Central memory CD4-positive, alpha-beta T cell (primary cell): ENCODE measurements around the gene TSPO2.
A peak's percentile ranks its signal among the peaks of the same experiment; 100 is the strongest.

Source experiments
- DNase-seq: peaks from one replicate; pipeline ENCODE4 v3.0.0; 2022

The TSPO2 gene

DNA sequence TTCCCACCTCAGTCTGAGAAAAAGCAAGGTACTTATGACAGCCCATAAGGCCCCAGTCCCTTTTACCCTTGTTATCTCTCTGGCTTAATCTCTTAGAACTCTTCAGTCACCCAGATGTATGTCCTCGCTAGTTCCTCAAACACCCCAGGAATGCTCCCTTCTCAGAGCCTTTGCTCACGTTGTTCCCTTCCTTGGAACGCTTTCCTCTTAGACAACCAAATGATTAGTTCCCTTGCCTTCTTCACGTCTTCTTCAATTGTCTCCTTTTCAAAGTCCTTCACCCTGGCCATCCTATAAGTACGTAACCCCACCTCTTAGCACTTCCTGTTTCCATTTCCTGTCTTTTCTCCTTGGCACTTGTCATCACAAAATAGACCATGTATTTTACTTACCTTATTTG lies 9.6 kb downstream of the TSPO2 start:
- DNase-seq, result no peak

DNA sequence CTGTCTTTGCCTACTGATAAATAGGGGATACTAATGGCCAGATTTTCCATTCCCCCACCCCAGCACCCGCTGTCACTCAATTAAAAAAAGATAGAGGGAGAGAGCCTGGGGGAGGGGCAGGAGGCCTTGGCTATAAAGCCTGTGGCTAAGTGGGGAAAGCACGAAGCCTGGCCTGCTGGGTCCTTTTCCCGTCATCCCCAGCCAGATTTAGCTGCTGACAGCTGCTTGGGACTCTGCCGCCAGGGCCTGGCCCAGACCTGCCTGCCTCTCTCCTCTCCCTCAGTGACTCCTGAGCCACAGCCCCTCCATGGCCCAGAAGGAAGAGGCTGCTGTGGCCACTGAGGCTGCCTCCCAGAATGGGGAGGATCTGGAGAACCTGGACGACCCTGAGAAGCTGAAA lies 10.8 kb downstream of the TSPO2 start, which contains the start of gene APOBEC2:
TSS of gene APOBEC2 (plus strand) at position 162 of the 400 bp plus-strand sequence. CDS start at position 308, 146 bp downstream.
- no peak for DNase-seq

DNA sequence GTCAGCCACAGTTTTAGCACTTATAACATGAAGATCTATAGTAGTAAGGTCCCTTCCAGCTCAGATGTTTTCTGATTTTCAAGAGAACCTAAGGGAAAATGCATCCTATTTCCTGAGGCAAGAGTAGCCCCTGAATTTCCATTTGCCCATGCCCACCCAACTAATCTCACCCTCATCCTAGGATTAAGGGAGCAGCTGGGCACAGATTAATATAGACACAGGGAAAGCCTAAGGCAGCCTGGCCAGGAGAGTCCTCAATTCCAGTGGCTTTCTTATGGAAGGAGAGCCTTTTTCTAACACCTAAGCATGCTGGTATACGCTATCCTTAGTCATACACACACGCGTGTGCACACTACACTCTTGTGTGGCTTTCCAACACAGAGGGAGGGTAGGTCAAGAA lies 12.2 kb downstream of the TSPO2 start:
- no peak for DNase-seq

DNA sequence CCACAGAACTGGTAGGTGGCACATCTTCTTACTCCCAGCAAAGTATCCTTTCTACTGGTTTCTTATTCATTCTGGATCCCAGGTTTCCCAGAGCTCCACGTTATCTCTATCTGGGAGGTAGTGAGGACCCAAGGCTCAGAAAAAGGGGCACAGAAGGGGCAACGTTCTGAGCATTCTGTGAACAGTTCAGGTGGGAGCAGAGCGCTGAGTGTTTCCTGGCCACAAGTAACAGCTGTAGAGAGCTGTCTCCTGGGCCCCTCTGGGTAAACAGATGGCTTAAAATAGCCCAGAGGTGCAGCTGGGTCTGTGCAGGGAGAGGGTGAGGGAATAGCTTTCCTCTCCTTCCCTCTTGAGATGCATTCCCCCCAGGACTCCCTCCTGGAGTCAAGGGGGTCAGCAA lies 12.9 kb downstream of the TSPO2 start:
- no peak for DNase-seq

DNA sequence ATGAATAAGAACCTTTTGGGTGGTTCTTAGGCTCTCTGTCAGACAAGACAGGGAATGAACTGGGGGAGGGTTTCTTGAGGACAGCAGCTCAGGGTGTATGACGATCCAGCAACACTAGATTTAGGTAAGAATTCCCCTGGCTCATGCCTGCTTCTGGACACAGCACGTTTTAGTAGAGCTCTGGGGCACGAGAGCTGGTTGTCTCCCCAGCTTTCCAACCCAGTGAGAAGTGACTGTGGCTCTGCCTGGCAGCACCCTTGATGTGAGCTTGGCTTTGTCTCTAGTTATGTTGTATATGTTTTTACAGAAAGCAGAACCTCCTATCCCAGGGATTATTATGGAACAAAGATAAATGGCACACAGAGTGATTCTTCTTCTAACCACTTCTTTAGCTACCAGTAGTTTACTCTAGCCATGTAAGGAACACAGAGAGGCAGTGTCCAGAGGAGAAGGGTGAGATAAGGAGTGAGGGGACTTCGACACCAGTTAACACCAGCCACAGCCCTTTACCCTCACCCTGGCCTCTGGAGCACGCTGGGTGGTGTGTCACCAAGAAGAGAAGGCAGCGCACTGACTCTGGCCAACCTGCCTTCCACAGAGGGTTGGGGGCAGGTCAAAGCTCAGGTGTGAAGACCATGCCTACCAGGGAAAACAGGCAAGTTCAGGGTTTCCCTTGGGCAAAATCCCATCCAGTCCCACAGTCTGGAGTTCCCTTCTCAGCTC lies 14.7 kb downstream of the TSPO2 start:
- no peak for DNase-seq

DNA sequence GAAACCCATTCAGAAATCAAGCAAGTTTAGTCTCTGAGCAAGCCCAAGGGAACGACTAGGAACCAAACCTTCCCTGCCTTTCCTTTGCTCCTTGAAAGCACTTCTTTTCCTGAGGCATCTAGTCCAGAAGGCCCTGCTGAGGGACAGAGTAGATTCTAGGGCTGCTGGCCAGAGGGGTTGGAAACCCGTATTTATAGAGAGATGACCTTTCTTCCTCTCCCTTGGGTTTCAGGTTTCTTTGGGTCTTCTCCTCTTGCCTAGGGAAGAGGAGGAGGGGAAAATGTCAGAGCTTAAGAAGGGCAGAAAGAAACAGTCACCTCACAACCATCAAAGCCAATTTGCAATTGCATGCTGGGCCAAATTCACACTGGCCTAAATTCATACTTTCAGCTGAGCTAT lies 16.5 kb downstream of the TSPO2 start:
- DNase-seq, result no peak

DNA sequence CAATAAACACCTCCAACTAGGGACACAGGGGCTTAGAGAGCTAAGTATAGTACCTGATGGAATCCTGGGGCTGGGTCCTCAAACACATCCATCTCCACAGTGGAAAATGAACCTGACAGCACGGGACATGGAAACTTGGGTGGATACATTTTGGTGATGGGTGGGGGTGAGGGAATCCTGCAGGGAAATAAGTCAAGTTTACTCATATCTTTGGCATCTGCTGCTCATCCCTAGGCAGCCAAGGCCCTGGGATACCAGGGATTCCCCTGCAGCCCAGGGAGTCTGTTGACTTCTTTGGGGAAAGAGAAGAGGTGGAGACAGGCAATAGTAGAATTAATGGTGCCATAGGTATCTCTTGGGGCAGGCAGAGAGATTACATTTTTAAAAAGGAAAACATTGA lies 17.3 kb downstream of the TSPO2 start:
- no peak for DNase-seq

DNA sequence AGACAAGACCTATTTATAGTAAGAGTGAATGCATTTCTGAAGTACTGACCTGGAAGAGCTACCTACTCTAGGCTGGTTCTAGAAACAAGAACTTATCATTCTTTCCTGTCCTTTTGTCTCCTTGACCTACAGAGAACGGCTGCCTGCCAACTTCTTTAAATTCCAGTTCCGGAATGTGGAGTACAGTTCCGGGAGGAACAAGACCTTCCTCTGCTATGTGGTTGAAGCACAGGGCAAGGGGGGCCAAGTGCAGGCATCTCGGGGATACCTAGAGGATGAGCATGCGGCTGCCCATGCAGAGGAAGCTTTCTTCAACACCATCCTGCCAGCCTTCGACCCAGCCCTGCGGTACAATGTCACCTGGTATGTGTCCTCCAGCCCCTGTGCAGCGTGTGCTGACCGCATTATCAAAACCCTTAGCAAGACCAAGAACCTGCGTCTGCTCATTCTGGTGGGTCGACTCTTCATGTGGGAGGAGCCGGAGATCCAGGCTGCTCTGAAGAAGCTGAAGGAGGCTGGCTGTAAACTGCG lies 19.0 kb downstream of the TSPO2 start:
- no peak for DNase-seq

DNA sequence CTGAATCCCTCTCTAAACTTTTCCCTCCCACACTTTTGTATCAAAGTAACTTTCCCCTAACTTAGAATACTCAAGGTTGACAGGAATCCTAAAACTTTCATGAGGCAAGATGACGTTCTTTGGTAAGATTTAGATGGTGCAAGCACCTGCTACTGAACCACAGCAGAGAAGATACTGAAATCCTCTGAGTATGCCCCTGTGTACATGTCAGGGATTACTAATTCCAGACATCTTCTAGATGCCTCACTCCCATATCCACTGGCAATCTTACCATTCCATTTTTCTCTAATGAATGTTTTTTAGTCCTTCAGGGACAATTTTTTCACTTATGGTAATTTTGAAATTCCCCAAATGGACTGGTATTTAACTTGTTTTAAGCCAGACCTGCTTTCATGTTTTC lies 19.8 kb downstream of the TSPO2 start:
- no peak for DNase-seq

DNA sequence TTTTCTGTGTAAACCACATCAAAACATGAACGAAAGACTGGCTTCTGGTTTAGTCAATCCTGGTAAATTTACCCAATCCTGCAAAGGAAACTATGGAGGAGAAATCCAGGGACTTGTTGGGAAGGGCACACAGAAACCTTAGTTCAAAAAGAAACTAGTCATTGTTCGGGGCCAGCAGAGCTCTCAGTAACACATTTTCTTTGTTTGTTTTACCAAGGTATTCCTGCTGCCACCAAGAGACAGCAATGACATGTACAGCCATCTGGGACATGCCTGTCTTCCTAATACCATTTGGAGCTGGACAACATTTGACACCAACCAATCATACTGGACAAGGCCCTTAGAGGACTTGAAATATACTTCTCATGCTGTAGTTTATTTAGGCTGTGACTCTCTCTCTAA lies 21.6 kb downstream of the TSPO2 start:
- DNase-seq, result no peak

DNA sequence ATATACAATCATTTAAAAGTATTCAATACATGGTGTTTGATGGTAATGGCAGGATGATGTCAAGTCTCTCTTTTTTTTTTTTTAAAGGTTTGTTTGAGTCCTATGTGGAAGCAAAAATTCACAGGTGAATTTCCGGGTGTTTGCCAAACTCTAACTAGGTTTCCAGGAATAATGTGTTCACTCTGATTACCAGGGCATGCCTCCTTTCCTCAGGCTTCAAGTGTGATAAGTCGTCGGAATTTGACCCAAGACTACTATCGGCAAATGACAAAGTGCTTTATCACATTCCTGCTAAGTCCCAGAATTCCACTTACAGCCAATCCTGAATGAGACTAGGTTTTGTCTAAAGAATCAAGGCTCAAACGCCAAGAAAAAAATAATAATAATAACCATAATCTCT lies 22.6 kb downstream of the TSPO2 start:
- no peak for DNase-seq

DNA sequence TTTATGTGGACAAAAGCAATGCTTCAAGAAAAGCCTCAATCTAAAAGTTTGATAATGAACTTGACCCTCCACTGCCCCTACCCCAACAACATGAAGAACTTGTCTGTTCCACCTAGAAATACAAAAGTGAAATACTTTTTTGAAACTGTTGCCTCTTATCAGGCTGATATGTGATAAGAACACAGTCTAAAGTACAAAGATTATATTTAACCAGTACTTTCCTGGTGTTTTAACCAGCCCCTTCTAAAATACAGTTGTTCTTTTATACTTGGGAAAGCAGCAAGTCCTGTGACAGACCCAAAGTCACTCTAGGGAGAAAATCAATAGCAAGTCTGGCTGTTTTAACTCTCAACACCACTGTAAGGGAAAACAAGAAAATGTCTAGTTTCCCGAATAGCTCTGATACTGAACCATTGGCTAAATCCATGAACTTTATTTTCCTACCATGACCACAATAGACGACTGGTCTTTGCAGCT lies 23.3 kb downstream of the TSPO2 start:
- no peak for DNase-seq

DNA sequence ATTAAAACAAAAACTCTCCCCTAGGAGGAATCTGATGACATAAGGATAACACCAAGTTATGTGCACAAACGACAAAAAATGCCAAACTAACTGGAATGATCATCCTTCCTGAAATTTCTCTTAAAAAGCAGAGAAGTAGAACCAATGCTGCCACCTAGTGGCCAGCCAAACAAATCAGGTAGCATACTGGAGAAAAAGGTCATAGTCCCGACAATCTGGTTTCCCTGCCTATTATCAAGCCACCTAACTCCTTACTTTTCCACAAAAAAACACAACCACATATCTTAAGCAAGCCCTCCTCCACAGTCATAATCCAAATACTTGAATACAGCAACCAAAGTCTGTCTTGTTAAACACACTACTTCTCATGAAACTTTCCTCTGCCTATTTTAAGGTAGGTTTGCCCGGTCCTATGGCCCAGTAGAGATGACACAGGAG lies 24.6 kb downstream of the TSPO2 start:
- DNase-seq, result peak; percentile 47

DNA sequence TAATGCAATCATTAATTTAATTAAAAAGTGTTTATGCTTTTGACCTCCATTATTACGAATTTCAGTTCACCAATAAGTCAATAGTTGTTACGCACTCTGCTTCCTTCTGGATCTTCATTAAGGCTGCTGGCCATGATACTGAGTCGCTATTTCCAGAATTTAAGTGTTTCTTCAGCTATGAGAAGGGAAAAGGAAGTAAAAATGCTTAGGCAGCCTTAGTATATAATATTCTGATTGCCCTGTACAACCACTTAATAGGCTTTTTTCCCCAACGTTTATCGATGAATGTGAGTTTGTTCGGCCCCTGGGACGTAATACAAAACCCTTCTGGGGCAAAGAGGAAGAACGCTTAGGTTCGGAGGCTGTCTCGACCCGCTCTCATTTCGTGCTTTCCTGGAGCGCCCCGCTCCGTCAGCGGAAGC lies 29.2 kb downstream of the TSPO2 start:
- no peak for DNase-seq

DNA sequence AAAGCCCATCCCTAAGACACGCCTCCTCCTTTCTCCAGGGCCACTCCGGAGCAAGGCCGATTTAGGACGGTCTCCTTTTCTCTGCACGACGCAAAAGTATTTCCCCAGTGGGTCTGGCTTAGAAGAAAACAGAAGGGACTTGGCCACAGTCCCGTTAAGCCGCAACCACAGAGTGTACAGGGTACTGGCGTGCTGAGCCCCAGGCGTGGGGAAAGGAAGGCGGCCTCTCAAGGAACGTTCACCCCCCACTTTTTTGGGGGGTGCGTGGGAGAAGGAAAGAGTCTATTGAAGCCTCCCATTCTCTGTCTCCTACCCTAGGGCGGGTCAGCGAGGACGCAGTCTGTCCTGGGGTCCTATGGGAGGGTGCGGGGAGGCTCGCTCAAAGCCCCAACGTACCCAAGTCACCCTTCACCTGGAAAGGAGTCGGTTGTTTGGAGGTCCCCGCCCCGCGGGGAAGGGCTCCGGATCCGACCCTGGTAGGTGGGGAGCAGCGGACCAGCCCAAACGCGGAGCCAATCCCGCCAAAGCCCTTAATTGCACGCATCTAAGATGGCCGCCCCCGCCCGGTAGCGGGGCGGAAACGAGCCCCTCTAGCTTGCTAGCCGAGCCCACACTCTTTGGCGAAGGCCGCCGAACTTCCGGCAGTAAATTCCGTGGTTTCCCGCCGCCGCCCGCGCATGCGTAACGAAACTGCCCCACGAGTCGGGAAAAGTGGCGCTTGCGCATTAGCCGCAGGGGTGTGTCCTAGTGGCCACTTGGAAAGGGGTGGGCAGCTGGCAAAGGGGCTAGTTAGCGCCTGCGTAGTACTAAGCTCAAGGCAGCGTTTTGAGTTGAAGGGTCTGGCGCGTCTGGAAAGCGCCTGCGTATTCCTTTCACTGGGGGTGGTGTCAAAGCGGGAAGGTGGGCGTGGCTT lies 29.9 kb downstream of the TSPO2 start, which contains the start of gene OARD1:
TSS of gene OARD1 (minus strand) at position 434 of the 913 bp plus-strand sequence. CDS start 722 bp downstream, outside the sequence.
- peak; percentile 100 for DNase-seq

DNA sequence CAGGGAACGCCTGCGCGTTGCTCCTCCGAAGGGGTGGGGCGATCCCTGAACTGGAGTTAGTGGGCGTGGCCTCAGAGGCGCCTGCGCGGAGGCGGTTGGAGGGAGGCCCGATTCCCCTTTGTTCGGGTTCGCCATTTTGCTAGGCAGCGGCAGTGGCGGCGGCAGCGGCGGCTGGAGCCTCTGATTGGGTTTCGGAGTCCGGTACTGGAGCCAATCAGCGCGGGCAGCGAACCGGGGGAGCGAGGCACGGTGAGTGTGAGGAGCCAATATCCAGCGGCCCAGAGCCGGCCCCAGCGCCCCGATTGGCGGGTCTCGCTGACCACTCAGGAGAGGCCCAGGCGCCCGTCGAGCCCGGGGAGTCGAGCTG lies 30.6 kb downstream of the TSPO2 start, which contains the start of gene NFYA:
TSS of gene NFYA (plus strand) at position 139 of the 367 bp plus-strand sequence. CDS start 6,116 bp downstream, outside the sequence.
- DNase-seq, result no peak

DNA sequence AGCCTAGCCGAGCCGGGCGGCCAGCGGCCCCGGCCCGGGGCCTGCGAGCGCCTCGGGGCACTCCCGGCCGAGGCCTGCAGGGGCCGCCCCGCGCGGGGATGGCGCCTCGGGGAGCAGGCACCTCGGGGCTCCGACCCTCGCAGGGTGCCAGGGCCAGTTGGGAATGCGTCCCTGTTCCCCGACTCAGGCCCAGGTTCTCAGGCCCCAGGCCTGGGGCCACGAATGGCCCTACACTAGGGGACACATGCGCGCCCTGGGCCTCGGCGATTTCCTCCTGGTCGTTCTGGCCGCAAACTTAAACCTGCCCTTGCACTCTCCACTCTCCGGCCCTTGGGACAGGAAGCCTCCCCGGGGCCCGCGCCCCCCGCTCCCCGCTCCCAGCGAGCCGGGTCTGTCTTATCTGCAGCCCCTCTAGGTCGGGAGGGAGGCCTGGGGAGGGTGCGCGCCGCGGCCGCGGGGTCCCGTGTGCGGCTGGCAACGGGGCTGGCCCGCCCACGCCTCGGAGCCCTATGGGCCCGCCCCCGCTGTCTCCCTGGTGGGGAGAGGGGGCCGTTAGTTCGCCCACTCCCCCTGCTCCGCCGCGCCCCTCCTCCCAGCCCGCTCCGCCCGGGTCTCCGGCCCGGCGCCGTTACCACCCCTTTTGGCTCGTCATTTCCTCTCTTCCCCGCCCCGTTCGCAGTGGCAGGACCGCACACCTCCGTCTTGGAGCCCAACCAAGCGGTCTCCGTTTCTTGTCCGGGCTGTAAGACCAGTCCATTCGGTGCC lies 31.1 kb downstream of the TSPO2 start:
- peak; percentile 81 for DNase-seq

DNA sequence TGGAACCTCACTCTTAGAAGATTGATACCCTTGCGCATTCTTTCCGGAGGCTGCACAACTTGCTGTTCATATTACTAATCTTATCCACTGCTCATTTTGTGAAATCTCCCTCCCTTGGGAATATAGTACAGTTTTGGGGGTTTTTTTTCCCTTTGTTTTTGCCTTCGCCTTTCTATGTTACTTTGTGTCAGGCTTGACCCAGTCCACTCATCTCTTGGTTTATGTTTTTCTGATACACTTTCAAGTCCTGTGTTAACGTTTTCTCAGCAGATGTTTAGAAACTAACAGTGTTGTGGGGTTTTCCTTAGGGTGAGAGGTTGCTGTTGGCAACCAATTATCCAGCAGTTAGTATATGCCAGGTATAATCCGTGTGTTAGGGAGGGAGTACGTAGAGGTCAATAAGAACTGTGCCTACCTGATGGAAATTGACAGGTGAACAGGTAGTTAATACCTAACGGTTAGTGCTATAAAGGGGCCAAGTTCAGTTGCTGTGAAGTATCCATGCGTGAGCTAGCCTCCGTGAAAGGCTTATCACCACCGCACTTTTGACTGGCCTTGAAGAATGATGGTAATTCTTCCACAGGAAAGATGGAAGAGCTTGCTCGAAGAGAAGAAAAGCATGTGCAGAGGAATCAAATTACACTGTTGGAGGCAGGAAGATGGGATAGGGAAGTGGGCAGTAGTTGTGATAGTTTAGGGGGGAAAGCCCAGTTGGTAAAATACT lies 31.9 kb downstream of the TSPO2 start:
- peak; percentile 24 for DNase-seq

DNA sequence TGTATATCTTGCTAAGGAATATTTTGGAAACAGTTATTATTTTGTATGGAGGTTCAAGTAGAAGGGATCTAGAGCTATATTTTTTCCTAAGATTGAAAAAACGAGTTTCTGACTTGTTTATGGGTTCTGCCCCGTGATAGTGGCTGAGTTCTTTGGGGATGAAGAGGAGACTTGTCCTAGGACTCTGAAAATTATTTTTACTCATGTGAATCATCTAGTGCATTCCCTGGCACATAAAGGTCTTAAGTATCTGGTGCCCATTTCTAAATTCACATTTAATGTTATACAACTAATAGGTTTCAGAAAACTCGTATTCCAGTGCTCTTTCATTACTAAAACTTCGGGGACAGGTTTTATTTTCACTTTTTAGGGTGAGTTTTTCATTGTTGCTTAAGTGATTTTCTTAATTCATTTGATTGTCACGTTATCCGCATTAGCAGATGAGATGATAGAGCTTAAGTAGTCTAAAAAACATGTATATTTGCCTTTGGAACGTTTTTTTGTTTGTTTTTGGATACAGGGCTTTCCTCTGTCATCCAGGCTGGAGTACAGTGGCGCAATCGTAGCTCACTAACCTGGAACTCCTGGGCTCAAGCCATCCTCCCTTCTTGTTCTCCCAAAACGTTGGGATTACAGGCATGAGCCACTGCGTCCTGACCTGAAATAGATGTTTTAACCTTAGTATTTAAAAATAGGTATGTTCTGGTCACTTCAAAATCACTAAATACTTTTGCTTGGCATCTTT lies 32.6 kb downstream of the TSPO2 start:
- no peak for DNase-seq

DNA sequence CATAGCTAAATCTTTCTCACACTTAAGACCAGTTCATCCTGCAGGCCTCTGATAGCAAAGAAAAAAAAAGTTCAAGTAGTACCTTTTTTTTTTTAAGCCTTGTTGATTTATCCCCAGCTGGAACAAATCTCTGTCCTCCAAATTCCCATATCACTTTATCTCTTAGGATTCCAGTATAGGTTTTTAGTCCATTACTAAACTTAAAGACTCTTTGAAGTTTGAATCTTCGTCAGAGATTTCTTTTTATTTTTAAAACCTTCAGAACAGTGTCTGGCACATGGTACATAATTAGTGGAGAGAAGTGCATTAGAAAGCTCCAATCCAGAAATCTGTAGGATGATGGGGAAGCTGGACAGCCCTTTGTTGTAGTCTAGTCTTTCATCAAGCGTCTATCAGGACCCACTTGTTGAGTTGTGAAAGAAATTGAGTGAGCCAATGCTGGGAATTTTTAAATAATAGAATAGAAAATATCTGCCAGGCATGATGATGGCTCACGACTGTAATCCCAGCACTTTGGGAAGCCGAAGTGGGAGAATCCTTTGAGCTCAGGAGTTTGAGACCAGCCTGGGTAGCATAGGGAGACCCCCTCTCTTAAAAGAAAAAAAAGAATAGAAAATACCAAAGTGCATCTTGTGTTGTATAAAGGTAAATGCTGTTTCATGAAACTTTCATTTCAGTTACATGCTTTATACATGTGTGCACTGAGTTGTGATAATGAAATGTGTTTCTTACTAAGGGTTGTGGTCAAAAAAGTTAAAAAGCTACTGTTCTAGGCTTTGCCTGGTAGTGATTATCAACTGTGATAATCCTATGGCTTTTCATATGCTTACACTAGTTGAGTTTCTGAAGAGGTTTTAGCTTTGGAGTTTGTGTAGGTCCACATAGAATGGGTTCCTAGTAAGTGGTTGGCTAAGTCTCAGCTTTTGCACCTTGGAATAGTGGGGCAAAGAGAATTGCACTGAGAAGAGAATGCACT lies 33.7 kb downstream of the TSPO2 start:
- DNase-seq, result no peak
